ENCODE results near the gene SHROOM3. TPM values are rescaled to one million over a fixed set of nuclear protein-coding genes. Genes with fewer than 3 reads are reported as not detected.
"Not testable (repeated sequence)": the region's sequence is repeated elsewhere in the genome, so short reads cannot be mapped to it uniquely, and the experiment has no call there.

SHROOM3 gene
- total RNA-seq, 2 donors from 2014 or later: 142 to 160 TPM

DNA sequence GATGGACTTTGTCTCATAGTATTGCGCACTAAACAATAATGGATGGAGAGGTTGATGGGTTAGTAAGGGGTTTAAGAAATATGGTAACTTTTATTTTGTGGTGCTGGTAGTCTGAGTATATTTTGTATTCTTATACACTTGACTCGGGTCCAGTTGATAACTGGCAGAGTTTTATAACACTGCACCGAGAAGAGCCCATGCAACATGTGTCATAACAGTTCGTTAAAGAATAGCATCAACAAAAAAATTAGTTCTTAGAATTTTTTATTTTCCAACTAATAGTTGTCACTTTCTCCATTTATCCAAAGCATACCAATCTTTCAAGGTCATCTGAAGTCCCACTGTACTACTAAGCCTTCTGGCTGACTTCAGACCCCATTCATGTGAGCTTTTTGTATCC, 287.8 kb downstream of the SHROOM3 start:
- intact Hi-C loops (cut with DNase I): no loop called here
- no peak overlapping the region for H3K27ac ChIP-seq
- H3K36me3 ChIP-seq: no peaks in the 10 kb centered on the region
- TF ChIP-seq, protein P1, sequence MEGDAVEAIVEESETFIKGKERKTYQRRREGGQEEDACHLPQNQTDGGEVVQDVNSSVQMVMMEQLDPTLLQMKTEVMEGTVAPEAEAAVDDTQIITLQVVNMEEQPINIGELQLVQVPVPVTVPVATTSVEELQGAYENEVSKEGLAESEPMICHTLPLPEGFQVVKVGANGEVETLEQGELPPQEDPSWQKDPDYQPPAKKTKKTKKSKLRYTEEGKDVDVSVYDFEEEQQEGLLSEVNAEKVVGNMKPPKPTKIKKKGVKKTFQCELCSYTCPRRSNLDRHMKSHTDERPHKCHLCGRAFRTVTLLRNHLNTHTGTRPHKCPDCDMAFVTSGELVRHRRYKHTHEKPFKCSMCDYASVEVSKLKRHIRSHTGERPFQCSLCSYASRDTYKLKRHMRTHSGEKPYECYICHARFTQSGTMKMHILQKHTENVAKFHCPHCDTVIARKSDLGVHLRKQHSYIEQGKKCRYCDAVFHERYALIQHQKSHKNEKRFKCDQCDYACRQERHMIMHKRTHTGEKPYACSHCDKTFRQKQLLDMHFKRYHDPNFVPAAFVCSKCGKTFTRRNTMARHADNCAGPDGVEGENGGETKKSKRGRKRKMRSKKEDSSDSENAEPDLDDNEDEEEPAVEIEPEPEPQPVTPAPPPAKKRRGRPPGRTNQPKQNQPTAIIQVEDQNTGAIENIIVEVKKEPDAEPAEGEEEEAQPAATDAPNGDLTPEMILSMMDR (IDR thresholded peaks at IDR 0.05): no peak
- H3K9me3 ChIP-seq: no peaks in the 10 kb centered on the region
- H3K27me3 ChIP-seq: no peaks in the 10 kb centered on the region
- H3K9ac ChIP-seq (ENCODE audit: low read depth in 2 of 2, low read length in 2 of 2): no peak overlapping the region
- DNase-seq: no peak
- no peak overlapping the region for H3K4me3 ChIP-seq
- H3K4me1 ChIP-seq: no peaks in the 10 kb centered on the region

DNA sequence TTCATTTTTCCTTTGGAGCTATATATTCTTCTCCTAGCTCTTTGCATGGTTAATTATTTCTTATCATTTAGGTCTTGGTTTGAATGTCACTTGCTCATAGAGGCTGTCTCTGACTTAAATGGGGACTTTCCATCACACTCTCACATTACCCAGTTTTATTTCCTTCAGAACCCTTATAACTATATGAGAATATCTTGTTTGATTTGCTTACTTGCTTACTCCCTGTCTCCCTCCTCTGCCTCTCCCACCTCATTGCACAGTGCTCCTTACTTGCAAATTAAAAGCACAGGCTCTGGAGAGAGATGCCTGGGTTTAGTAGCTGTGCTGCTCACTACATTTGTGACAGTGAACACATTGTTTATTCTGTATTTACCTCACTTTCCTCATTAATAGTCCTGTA, 288.3 kb downstream of the SHROOM3 start:
- intact Hi-C loops (cut with DNase I): no loop called here
- TF ChIP-seq, protein P1 (IDR thresholded peaks at IDR 0.05): no peak
- Histone ChIP-seq H3K27me3 (no peaks in the 10 kb centered on the region), H3K4me3 (no peak overlapping the region), H3K9me3 (no peaks in the 10 kb centered on the region), H3K36me3 (no peaks in the 10 kb centered on the region), H3K27ac (no peak overlapping the region), H3K4me1 (no peaks in the 10 kb centered on the region), H3K9ac (ENCODE audit: low read depth in 2 of 2, low read length in 2 of 2) (no peak overlapping the region)
- DNase-seq: no peak

DNA sequence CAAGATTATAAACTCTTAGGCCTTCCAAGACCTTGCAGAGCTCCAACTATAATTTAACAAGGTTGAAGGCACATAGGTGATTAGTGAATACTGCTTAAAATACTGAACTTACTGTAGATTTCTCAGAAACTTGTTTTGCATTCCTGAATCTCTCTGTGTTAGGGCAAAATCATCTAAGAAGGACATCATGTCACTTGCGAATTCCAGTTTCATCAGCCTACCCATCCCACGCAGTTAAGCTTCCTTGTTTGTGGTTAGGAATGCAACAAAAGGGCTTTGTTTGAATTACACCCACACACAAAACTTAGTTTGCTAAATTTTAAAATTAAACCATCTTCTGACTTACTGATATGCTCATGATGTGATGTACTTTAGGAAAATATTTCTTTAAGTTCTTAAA, 288.9 kb downstream of the SHROOM3 start:
- intact Hi-C loops (cut with DNase I): no loop called here
- H3K27ac ChIP-seq: no peak overlapping the region
- no peak overlapping the region for H3K4me3 ChIP-seq
- TF ChIP-seq, protein P1 (IDR thresholded peaks at IDR 0.05): no peak
- no peaks in the 10 kb centered on the region for H3K4me1 ChIP-seq
- no peaks in the 10 kb centered on the region for H3K36me3 ChIP-seq
- DNase-seq: no peak
- no peaks in the 10 kb centered on the region for H3K27me3 ChIP-seq
- no peaks in the 10 kb centered on the region for H3K9me3 ChIP-seq
- H3K9ac ChIP-seq (ENCODE audit: low read depth in 2 of 2, low read length in 2 of 2): no peak overlapping the region

DNA sequence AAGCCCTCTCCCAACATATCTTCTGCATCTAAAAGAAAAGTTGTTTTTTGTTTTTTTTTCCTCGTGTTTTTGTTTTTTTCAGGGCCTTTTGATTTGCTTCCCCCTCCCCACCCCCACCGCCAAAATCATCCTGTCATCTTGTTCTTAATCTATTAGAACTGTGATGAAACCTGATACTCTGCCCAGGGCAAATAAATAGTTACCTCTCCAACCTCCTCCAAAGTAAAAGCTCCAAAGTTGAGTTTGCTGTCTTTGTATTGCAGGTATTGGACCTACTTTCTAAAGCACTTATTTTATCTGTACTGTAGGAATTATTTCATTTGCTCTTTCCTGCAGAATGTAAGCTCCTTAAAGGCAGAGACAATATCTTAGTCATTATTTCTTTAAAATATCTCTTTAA, 290.0 kb downstream of the SHROOM3 start:
- no peak for DNase-seq
- H3K27me3 ChIP-seq: no peaks in the 10 kb centered on the region
- H3K4me1 ChIP-seq: no peaks in the 10 kb centered on the region
- H3K9ac ChIP-seq (ENCODE audit: low read depth in 2 of 2, low read length in 2 of 2): no peak overlapping the region
- H3K9me3 ChIP-seq: no peaks in the 10 kb centered on the region
- no peaks in the 10 kb centered on the region for H3K36me3 ChIP-seq
- intact Hi-C loops (cut with DNase I): no loop called here
- TF ChIP-seq, protein P1 (IDR thresholded peaks at IDR 0.05): no peak
- H3K27ac ChIP-seq: no peak overlapping the region
- H3K4me3 ChIP-seq: no peak overlapping the region

DNA sequence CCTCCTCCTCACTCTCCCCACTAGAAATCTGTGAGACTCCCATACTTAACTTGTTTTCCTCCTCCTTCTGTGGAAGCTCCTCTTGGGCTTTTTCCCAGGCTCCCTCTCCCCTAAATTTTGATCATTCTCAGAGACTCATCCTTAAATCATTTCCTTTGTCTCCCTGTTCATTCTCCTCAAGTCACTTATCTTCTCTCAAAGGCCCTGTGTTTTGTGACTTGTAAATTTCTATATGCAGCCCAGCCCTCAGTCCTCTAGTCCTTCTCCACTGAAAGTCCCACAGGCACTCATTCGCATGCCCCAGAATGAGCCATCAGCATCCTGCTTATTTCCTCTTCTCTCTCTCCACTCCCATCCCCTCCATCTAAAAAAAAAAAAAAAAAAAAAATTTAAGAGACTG, 291.1 kb downstream of the SHROOM3 start:
- intact Hi-C loops (cut with DNase I): no loop called here
- Histone ChIP-seq H3K27me3 (no peaks in the 10 kb centered on the region), H3K4me3 (no peak overlapping the region), H3K4me1 (no peaks in the 10 kb centered on the region), H3K27ac (no peak overlapping the region), H3K9me3 (no peaks in the 10 kb centered on the region), H3K36me3 (no peaks in the 10 kb centered on the region), H3K9ac (ENCODE audit: low read depth in 2 of 2, low read length in 2 of 2) (no peak overlapping the region)
- no peak for DNase-seq
- TF ChIP-seq, protein P1 (IDR thresholded peaks at IDR 0.05): no peak

DNA sequence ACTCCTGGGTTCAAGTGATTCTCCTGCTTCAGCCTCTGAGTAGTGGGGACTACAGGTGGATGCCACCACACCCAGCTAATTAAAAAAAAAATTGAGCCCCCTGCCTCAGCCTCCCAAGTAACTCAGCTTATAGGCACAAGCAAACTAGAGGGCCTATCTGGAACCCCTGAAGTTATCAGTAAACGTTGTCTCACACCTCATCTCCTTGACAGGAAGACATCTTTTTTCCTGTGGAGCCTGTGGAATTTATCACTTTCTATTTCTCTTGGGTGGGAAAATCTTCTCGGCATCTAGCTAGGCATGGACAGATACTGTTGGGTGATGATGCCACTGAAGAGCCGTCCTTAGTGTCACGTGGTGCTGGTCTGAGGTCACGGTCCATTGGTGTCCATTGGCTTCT, 291.6 kb downstream of the SHROOM3 start:
- Histone ChIP-seq H3K9me3 (no peaks in the 10 kb centered on the region), H3K27ac (no peak overlapping the region), H3K9ac (ENCODE audit: low read depth in 2 of 2, low read length in 2 of 2) (no peak overlapping the region), H3K36me3 (no peaks in the 10 kb centered on the region), H3K4me3 (no peak overlapping the region), H3K27me3 (no peaks in the 10 kb centered on the region), H3K4me1 (no peaks in the 10 kb centered on the region)
- DNase-seq: no peak
- intact Hi-C loops (cut with DNase I): no loop called here
- TF ChIP-seq, protein P1 (IDR thresholded peaks at IDR 0.05): no peak

DNA sequence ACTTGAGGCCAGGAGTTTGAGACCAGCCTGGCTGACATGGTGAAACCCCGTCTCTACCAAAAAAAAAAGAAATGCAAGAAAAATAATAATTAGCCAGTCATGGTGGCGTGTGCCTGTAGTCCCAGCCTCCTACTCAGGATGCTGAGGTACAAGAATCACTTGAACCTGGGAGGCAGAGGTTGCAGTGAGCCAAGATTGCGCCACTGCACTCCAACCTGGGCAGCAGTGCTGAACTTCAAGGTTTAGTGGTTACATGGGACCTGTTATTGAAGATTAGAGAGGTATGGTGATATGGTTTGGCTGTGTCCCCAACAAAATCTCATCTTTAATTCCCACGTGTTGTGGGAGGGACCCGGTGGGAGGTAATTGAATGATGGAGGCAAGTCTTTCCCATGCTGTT, 292.9 kb downstream of the SHROOM3 start:
- H3K4me1 ChIP-seq; H3K4me3 ChIP-seq; intact Hi-C loops (cut with DNase I); H3K27me3 ChIP-seq; H3K27ac ChIP-seq; H3K9ac ChIP-seq (ENCODE audit: low read depth in 2 of 2, low read length in 2 of 2); DNase-seq; H3K9me3 ChIP-seq; H3K36me3 ChIP-seq: not testable (repeated sequence)

Data from colonic mucosa (tissue), 4 donors.